HG03095 (cell line): ENCODE measurements around the gene DNAH8.

Experiments used
- ATAC-seq: cut with Tn5 transposase; IDR thresholded peaks from one replicate; pipeline ENCODE4 v1.9.1; 2021; ENCODE audit warnings: moderate library complexity; ENCODE audit not compliant: unreplicated experiment

DNAH8 gene

DNA sequence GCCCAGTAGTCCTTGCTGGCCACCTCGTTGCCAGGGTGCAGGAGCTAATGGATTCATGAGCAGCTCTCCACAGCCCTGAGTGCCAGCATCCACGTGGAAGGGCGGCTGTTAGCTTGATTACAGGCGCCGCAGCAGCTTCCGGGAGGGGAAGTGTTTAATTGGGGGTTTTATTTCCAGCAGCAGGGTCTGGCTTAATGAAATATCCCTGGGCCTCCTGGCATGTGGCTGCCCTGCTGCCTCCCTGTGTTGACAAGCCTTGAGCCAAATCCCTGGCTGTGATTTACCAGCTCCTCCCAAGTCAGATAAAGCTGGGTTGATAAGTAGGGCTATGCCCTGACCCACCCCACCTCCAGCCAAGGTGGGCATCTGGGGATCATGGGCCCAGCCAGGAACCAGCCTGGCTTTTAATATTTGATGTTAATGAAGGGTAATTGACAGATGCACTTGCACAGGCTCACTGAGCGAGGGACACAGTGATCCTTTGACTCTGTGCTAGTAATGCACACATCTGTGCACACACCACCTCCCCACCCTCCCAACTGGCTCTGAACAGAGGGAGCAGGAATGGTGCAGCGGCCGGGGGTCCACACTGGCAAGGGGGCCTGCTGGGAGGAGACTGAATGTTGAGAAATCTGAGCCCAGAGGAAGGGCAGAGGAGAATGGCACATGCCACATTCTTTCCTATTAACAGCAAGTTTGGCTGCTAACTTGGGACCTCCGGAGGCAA is 347.1 kb downstream of the DNAH8 start:
- ATAC-seq: no peak

DNA sequence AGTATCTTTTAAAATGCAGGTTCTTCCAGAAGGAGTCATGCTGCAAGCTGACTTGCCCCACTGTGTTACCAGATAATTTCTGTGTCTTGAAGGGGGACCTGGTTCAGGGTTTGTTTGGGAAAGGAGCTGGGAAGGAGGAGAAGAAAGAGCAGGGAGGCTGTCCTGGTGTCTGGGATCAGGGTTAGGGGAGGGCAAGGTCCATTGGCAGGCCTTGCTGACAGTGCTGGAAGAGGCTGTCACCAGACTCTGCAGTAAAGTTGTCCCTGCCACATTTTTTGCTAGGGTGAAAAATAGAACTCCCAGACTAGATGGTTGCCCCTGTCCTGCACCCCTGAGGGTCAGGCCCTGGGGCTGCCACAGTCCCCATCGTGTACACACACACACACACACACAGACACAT is 348.4 kb downstream of the DNAH8 start:
- no peak for ATAC-seq

DNA sequence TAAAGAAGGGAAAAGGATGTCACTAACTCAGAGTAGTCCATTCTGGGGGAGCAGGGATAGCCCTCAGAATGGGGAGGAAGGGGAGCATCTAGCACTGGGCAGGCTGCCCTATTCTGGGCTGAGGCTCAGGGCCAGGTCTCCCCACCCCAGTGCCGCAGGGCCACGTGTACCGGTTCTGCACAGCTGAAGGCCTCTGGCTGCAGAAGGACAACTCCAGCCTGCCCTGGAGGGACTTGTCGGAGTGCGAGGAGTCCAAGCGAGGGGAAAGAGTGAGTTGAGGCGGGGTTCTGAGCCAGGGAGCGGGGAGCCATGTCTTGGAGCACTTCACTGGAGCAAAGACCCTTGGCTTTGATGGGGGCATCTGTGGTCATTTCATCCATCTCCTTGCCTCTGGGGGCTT is 350.4 kb downstream of the DNAH8 start:
- ATAC-seq: no peak

DNA sequence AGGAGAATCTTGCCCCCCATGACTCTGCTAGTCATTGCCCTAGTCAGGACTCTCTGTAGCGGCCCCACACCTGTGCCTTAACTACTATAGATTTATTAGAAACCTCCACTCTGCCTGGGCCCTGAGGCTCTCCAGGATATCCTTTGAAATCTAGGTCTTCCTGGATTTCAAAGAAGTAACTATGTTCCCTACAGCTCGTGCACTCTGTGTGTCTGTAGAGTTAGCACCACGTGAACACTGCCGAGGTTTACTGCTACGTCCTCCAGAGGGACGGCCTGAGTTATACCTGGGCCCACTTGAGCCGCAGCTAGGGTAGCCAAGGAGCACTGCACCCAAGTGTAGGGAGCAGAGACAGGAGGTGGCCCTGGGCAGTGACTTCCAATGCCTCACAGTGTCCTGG is 353.3 kb downstream of the DNAH8 start:
- no peak for ATAC-seq

DNA sequence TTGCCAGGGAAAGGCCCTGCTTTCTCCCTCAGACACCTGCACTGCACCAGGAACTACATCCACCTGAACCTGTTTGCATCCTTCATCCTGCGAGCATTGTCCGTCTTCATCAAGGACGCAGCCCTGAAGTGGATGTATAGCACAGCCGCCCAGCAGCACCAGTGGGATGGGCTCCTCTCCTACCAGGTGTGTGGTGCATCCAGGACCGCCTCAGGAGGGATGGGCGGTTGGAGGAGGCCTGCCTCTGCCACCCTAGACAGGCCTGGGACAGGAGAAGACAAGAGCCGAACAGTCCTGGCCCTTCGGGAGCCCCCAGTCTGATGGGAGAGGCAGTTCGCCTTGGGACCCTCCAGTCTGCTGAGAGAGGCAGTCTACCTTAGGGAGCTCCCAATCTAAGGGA is 357.7 kb downstream of the DNAH8 start:
- no peak for ATAC-seq

DNA sequence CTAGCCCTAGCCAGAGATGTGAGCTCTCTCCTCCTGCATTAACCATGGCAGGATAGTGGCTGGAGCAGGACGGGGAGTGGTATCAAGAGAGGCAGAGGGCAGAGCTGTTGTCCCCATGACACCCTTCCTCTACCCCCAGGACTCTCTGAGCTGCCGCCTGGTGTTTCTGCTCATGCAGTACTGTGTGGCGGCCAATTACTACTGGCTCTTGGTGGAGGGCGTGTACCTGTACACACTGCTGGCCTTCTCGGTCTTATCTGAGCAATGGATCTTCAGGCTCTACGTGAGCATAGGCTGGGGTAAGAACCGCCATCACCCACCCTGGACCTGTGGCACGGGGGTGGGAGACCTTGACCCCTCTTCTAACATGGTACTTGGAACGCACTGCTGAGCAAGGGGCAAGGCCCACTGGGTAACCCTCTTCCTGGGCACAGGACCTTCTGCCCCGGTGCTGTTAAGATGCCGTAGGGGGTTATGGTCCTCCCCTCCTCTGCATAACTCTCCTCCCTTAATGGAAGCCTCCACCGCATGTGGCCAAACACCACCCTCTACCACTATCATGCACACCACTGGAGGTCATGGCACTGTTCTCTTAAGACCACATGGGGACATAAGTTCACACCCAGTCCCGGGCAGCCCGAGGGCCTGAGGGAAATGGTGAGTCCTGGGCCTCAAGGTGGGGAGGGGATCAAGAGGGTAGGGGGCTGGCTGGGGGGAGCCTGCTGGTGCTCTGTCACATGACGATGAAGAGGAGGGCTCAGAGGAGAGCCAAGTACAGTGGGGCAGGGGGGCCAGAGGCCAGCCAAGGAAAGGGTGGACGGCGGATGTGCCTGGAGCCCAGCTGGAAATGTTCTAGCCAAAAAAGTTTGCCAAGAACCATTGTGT is 358.6 kb downstream of the DNAH8 start:
- ATAC-seq: no peak

DNA sequence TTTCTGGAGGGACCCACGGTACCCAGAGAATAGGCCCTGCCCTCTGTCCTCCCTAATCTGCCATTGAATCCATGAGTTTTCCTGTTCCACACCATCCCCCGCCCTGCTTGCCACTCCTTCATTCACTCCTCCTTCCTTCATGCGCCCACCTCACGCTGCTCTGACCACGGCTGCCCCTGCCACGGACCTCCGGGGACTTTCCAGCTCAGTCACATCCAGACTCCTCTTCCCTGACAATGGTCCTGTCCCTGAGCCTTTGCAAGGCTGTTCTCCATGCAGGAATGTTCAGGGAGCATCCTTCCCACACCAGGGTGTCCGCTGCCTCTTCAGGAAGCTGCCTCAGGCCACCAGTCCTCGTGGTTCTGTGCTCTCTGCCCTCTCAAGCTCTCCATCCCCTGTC is 359.4 kb downstream of the DNAH8 start:
- no peak for ATAC-seq

DNA sequence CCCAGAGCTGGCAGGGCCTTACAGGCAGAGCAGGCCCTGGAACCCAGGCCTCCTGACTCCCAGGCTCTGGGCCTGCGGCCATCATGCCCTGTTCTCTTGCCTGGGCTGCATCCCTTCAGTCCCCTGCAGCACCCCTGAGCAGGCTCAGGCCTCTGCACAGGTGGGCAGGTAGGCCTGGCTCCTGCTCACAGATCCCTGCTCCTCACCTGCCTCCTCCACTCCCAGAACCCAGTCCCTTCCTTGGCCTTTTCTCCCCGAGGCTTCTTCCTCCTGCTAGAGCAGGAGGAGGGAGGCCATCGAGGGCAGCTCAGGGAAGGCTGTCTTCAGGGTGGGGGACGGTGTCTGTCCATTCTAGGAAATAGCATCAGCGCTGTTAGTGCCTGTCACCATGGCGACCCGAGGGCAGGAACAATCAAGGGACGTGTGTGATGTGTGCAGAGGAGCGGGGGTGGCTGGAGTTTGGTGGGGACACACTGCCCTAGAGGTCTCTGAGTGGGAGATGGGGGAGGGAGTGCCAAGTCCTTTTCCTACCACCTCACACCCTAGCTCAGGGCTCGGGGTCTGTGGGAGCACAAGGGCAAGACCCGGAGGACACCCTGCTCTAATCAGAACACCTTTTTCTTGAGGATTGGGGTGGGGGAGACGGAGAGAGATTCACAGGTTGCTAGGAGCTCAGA is 360.0 kb downstream of the DNAH8 start:
- ATAC-seq: no peak

DNA sequence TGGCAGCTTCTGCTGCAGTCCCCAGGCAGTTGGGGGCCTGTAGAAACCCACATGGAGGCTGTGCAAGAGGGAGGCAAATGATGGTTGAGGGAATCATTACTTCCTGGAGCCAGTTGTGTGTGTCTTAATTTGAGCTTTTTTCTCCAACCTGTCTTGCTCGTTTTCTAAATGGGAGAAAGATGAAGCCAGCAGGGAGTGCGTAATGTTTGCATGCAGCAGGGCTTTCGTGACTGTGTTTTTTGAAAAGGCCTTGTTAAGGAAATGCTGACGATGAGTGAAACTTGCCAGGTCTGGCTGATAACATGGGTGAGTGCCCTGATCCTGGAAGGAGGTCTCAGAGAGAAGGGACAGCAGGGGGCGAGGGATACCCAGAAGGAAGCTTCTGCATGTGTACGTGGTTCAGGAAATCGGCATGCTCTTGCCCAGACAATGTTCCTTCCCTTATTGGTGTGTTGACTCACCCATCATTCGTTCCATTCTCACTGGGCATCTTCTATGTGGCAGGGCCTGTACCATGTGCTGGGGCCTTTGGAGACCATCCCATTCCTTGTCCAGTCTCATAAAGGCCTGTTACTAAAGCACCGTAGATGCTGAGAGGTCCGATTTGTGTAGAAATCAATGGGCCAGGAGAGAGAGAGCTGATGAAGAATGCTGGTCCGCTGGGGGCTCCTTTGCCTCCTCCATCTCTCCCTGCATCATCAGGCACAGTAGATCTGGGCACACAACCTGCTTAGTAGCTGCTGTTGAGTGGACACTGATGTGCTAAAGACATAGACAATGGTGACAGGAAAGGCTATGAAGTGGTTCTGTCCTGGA is 360.9 kb downstream of the DNAH8 start:
- no peak for ATAC-seq

DNA sequence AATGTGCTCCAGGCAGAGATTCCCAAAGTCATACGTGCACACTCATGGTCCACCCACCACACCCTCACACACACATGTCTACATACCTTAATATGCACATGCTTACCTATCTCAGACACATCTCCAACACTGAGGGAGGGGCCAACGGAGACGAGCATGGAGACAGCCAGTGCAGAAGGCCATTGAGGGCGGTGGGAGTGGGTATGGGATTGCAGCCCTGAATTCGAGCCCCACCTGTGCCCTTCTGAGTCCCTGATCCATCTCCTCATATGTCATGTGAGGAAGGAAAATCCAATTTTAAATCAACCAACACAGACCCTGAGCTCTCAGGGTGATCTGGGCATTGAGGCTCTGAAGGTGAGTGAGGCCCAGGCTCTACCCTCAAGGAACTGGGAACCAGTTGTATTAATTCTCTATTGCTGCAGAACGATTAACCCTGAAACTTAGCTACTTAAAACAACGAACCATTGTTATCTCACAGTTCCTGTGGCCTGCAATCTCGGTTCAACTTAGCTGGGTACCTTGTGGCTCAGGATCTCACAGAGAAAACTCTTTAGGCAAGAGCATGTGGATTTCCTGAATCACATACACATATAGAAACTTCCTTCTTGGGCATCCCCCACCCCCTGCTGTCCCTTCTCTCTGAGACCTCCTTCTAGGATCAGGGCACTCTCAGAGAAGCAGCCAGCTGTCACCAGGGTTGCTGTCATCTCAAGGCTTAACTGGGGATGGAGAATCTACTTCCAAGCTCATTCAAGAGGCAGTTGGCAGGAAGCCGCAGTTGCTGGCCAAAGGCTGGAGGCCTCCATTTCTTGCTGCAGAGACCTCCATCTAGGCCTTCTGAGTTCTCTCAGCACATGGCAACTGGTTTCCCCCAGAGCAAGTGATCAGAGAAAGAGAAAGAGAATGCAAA is 361.8 kb downstream of the DNAH8 start:
- ATAC-seq: no peak

DNA sequence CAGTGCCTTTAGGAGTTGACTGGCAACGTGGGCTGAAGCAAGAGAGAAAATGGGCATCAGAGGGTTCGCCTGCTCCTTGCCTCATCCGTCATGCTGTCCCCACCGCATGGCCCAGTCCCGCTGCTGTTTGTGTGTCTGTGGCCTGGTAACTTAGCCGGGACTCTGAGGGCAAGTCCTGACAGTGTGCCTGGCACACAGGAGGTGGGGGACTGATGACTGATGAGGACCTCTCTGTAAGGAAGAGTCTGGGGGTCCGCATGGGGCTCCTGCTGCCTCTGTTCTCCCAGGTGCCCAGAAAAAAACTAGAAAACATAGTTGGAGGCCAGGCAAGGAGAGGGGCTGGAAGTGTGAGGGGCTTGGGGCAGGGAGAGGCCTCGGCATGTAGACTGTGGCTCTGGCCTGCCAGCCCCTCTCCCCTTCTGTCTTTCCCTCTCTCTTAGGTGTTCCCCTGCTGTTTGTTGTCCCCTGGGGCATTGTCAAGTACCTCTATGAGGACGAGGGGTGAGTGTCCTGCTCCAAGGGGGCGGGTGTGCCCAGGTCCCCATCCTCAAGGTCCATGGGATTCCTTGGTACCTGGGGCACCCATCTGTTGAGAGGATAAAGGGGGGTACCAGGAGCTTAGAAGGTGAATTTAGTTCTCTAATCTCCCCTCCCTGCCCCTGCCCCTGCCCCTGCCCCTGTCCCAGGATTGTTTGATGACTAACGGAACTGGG is 362.9 kb downstream of the DNAH8 start:
- ATAC-seq: no peak

DNA sequence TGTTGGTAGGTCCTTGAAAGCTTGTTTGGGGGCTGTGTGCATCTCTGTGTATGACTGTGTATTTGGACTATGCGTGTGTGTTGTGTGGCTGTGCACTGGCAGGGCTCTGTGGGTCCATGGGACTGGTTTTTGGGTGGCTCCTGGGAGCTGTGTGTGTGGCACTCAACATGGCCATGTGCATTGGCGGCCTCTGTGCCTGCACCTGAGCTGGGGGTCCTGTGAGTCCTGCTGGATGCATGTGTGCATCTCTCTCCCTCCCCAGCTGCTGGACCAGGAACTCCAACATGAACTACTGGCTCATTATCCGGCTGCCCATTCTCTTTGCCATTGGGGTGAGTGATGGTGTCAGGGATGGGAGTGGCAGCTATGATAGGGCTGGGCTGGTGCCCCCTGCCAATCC is 363.6 kb downstream of the DNAH8 start:
- no peak for ATAC-seq

DNA sequence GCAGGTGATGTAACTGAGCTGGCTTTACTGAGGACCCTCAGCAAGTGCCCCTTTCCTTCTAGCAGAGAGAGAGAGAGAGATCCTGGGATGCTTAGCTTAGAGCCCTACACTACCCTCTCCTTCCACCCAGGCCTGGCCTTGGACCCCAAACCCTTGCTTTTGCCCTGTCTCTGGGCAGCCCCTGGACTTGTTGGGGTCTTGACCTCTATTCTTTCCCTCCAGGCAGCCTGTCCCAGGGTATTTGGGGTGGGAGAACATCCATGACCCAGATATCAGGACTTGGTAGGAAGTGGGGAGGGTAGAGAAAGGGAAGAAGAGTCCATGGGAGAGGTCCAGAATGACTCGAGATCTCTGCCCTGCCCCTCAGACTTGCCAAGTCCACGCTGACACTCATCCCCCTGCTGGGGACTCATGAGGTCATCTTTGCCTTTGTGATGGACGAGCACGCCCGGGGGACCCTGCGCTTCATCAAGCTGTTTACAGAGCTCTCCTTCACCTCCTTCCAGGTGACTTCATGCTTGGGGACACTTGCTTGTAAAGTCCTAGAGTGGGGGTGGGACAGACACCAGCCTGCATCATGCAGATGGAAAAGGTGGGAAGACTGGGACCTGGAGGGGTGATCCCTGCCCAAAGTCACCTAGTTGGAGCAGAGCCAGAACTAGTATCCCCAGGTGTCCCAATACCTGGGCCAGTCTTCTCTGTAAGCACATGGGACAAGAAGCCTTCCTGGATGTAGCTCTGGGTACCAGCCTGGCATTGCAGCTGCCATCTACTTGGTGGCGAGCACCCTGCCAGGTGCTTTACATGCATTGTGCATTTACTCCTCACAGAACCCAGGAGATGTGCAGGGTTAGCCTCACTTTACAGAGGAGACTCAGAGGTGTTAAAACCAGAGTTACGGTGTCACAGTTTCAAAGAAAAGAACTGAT is 364.4 kb downstream of the DNAH8 start:
- no peak for ATAC-seq
